SK-N-SH (cell line): ENCODE measurements around the gene ACLY. TPM values are rescaled to one million over a fixed set of nuclear protein-coding genes. Genes with fewer than 3 reads are reported as not detected.

Experiments used
- CTCF ChIA-PET: fragments of 300-600, 350-600 bp; formaldehyde crosslinking; extraction: SDS; loops from one replicate; lab custom pipeline; 2021; lab: Yijun Ruan, JAX
- POLR2A ChIA-PET: fragments of 350-600 bp; sonication (Branson Sonifier 250); formaldehyde crosslinking; extraction: SDS; loops from one replicate; lab custom pipeline; 2020; ENCODE audit warnings: antibody characterized with exemption, inconsistent platforms; lab: Yijun Ruan, JAX
- DNase-seq: peaks from one replicate; pipeline ENCODE4 v3.0.0; 2012
- H2AFZ ChIP-seq: fragments of 200-600 bp; sonication (generic); 2 replicates; pipeline ENCODE4 v1.8.1; 2016; ENCODE audit warnings: antibody characterized with exemption, mild to moderate bottlenecking, low read depth
- H3F3A ChIP-seq: fragments of 200-600 bp; sonication (generic); replicated peaks from 2 replicates; pipeline ENCODE3; 2016; ENCODE audit warnings: antibody characterized with exemption, mild to moderate bottlenecking; ENCODE audit not compliant: insufficient read depth
- H3K27ac ChIP-seq, 2 experiments: fragments of 200-500 bp in 1 of 2; fragments of 200-600 bp in 1 of 2; sonication (Bioruptor generic) in 1 of 2; sonication (generic), shearing (Covaris generic) in 1 of 2; 2 replicates each; pipeline versions ENCODE4 v1.5.1 to v1.6.1; 2014 to 2016; ENCODE audit warnings: low read depth in 2 of 2, inconsistent platforms in 1 of 2, low read length in 1 of 2, mild to moderate bottlenecking in 1 of 2, mixed read lengths in 1 of 2
- H3K27me3 ChIP-seq: fragments of 200-600 bp; sonication (generic), shearing (Covaris generic); 2 replicates; pipeline ENCODE4 v1.6.1; 2016; ENCODE audit warnings: mixed run types; ENCODE audit not compliant: insufficient read depth
- H3K36me3 ChIP-seq, 2 experiments: fragments of 200-500 bp in 1 of 2; fragments of 200-600 bp in 1 of 2; sonication (Bioruptor generic) in 1 of 2; sonication (generic) in 1 of 2; replicated peaks in 1 of 2; 2 replicates each; pipeline versions ENCODE3 to v1.5.1; 2014 to 2016; ENCODE audit warnings: low read length in 1 of 2, mild to moderate bottlenecking in 1 of 2; ENCODE audit not compliant: insufficient read depth in 2 of 2, control insufficient read depth in 1 of 2
- H3K4me1 ChIP-seq, 2 experiments: fragments of 200-500 bp in 1 of 2; fragments of 200-600 bp in 1 of 2; sonication (Bioruptor generic) in 1 of 2; sonication (generic), shearing (Covaris generic) in 1 of 2; 2 replicates each; pipeline versions ENCODE4 v1.5.1 to v1.6.1; 2014 to 2016; ENCODE audit warnings: low read depth in 1 of 2, low read length in 1 of 2, mixed run types in 1 of 2; ENCODE audit not compliant: insufficient read depth in 2 of 2, control insufficient read depth in 1 of 2
- H3K4me2 ChIP-seq: fragments of 200-600 bp; sonication (generic), shearing (Covaris generic); 2 replicates; pipeline ENCODE4 v1.6.1; 2017; ENCODE audit warnings: mixed run types
- H3K4me3 ChIP-seq, 2 experiments: fragments of 200-500 bp in 1 of 2; fragments of 200-600 bp in 1 of 2; sonication (Bioruptor generic) in 1 of 2; sonication (generic), shearing (Covaris generic) in 1 of 2; 2 replicates each; pipeline versions ENCODE4 v1.5.1 to v1.8.1; 2014 to 2016; ENCODE audit warnings: low read depth in 2 of 2, inconsistent platforms in 1 of 2, low read length in 1 of 2, mild to moderate bottlenecking in 1 of 2, mixed read lengths in 1 of 2, moderate library complexity in 1 of 2
- H3K79me2 ChIP-seq: fragments of 200-600 bp; sonication (generic); 2 replicates; pipeline ENCODE4 v1.8.1; 2017; ENCODE audit warnings: mild to moderate bottlenecking; ENCODE audit not compliant: insufficient read depth
- H3K9ac ChIP-seq: fragments of 200-600 bp; sonication (generic); 2 replicates; pipeline ENCODE4 v1.6.1; 2017; ENCODE audit warnings: mixed run types
- H3K9me2 ChIP-seq: fragments of 200-600 bp; sonication (generic); 2 replicates; pipeline ENCODE4 v1.6.1; 2017; ENCODE audit warnings: mixed run types
- H3K9me3 ChIP-seq: fragments of 200-600 bp; sonication (generic); 2 replicates; pipeline ENCODE4 v1.6.1; 2017; ENCODE audit warnings: mixed run types, mild to moderate bottlenecking, moderate library complexity
- H4K20me1 ChIP-seq: fragments of 200-600 bp; sonication (generic); 2 replicates; pipeline ENCODE4 v1.6.1; 2017; ENCODE audit warnings: mild to moderate bottlenecking, mixed run types; ENCODE audit not compliant: insufficient read depth
- CHD2 ChIP-seq: fragments of 150-350 bp; IDR thresholded peaks from 2 replicates; pipeline ENCODE4 v1.6.1; 2018; ENCODE audit warnings: low read length; ENCODE audit not compliant: partially characterized antibody
- CTCF ChIP-seq: fragments of 200-600 bp; sonication (generic); IDR thresholded peaks from 2 replicates; pipeline ENCODE4 v1.6.1; 2017; ENCODE audit warnings: antibody characterized with exemption, mild to moderate bottlenecking, moderate library complexity
- EP300 ChIP-seq, 2 experiments: IDR thresholded peaks; 2 replicates each; pipeline versions ENCODE4 v1.4.0 to v1.6.1; 2012; ENCODE audit warnings: borderline replicate concordance in 1 of 2, low read depth in 1 of 2, low read length in 1 of 2
- FOXJ3 ChIP-seq: sonication (generic); formaldehyde crosslinking; IDR thresholded peaks from 2 replicates; pipeline ENCODE4 v1.5.1; 2020; ENCODE audit warnings: mild to moderate bottlenecking, missing genetic modification reagents
- FOXM1 ChIP-seq: IDR thresholded peaks from 2 replicates; pipeline ENCODE4 v1.4.0; 2012; ENCODE audit warnings: low read depth, mild to moderate bottlenecking
- GABPA ChIP-seq: IDR thresholded peaks from 2 replicates; pipeline ENCODE4 v1.4.0; 2012; ENCODE audit warnings: low read depth, mild to moderate bottlenecking
- GATA2 ChIP-seq: sonication (generic); formaldehyde crosslinking; IDR thresholded peaks from 2 replicates; pipeline ENCODE4 v1.5.0; 2020; ENCODE audit warnings: mild to moderate bottlenecking, missing genetic modification reagents
- JUND ChIP-seq: IDR thresholded peaks from 2 replicates; pipeline ENCODE4 v1.4.0; 2012
- MAX ChIP-seq: IDR thresholded peaks from 2 replicates; pipeline ENCODE4 v1.4.0; 2012; ENCODE audit warnings: low read depth
- MXI1 ChIP-seq: IDR thresholded peaks from 2 replicates; pipeline ENCODE4 v1.6.1; 2012; ENCODE audit warnings: mild to moderate bottlenecking, low read depth, low read length, improper control_type of control experiment
- NFIC ChIP-seq: IDR thresholded peaks from 2 replicates; pipeline ENCODE4 v1.4.0; 2012; ENCODE audit warnings: borderline replicate concordance
- NRF1 ChIP-seq: IDR thresholded peaks from 2 replicates; pipeline ENCODE4 v1.6.1; 2012; ENCODE audit warnings: low read depth, mild to moderate bottlenecking, low read length
- POLR2AphosphoS5 ChIP-seq: IDR thresholded peaks from 2 replicates; pipeline ENCODE4 v1.6.1; 2012; ENCODE audit warnings: low read depth, low read length
- RAD21 ChIP-seq: IDR thresholded peaks from 2 replicates; pipeline ENCODE4 v1.6.1; 2012; ENCODE audit warnings: mild to moderate bottlenecking, low read length
- RCOR1 ChIP-seq: fragments of 150-350 bp; IDR thresholded peaks from 2 replicates; pipeline ENCODE4 v1.6.1; 2017; ENCODE audit warnings: antibody characterized with exemption, low read length
- SIN3A ChIP-seq: IDR thresholded peaks from 2 replicates; pipeline ENCODE4 v1.6.1; 2012; ENCODE audit warnings: low read depth, mild to moderate bottlenecking, low read length, moderate library complexity, borderline replicate concordance
- SMC3 ChIP-seq: IDR thresholded peaks from 2 replicates; pipeline ENCODE4 v1.6.1; 2012; ENCODE audit warnings: low read depth, low read length, improper control_type of control experiment
- TCF12 ChIP-seq: IDR thresholded peaks from 2 replicates; pipeline ENCODE4 v1.4.0; 2012
- ZBTB33 ChIP-seq: IDR thresholded peaks from 2 replicates; pipeline ENCODE4 v1.4.0; 2012; ENCODE audit warnings: low read depth, borderline replicate concordance
- WGBS: methylation state at CpG from one replicate; pipeline ENCODE4 v1.1.6; 2017; ENCODE audit warnings: low lambda C conversion rate; 5-methylcytosine and 5-hydroxymethylcytosine counted together
- polyA plus RNA-seq, 3 experiments: library from polyadenylated mRNA; depleted of rRNA; stranded (reverse); fragments of >200 nt; gene quantifications; 2 replicates each; pipeline ENCODE4 v1.2.3, GENCODE V29; 2012

ACLY gene
- polyA plus RNA-seq, 1 of the 3 experiments (the other 2 are of a cell fraction) = 163 TPM

- H3K4me2 ChIP-seq = peak overlapping the region; percentile 84; the same call in 1 of the 2 replicates
- POLR2A ChIA-PET = interaction anchor here (0.6 to 3.3 kb wide), 6 partner anchors 10 to 313 kb away, joined by 4 to 17 read pairs (median 4); partner anchors contain the start of genes ACLY, KLHL11 and ODAD4
- WGBS = 57% methylated on average over 11 of the region's 14 CpGs
These were observed 10.9 kb downstream of the ACLY start for GRCh38 chr17:41907633-41908539.

GRCh38 chr17:41907185-41907556 is 11.6 kb downstream of the ACLY start:
- Histone ChIP-seq H3F3A (peaks cover 48% of the 10 kb centered on the region), H3K9me3 (no peaks in the 10 kb centered on the region), H3K9ac (peak overlapping the region; percentile 55), H3K4me1 (peaks cover 38 to 57% of the 10 kb centered on the region in 2 experiments), H4K20me1 (peaks cover 18% of the 10 kb centered on the region), H3K36me3 (peaks cover 58 to 67% of the 10 kb centered on the region in 2 experiments), H3K9me2 (no peaks in the 10 kb centered on the region), H2AFZ (no peak overlapping the region), H3K4me3 (no peak overlapping the region), H3K27me3 (no peaks in the 10 kb centered on the region), H3K27ac (peak overlapping the region; percentile 85 to 97), H3K79me2 (peaks cover 54% of the 10 kb centered on the region), H3K4me2 (peak overlapping the region; percentile 84)
- WGBS = 7% methylated on average over 8 of the region's 8 CpGs
- CTCF ChIA-PET = interaction anchor here (0.9 to 3.4 kb wide), 3 partner anchors 11 to 58 kb away, joined by 4 to 21 read pairs (median 6); partner anchors contain the start of gene ACLY
- no peak for DNase-seq
- POLR2A ChIA-PET = interaction anchor here (0.6 to 3.3 kb wide), 5 partner anchors 11 to 314 kb away, joined by 4 to 17 read pairs (median 5); partner anchors contain the start of genes ACLY and ODAD4
- TF ChIP-seq CTCF (no peak), GABPA (no peak), POLR2AphosphoS5 (peak; percentile 38; the same call in 1 of the 2 replicates), MAX (peak; percentile 64), GATA2 (no peak), JUND (peak; percentile 90), ZBTB33 (peak; percentile 56; the same call in 1 of the 2 replicates), MXI1 (no peak), NRF1 (no peak), SIN3A (0 out of 2 replicates have a peak, but pooled peaks have one; percentile 59), NFIC (peak; percentile 94), FOXM1 (peak; percentile 69; the same call in 1 of the 2 replicates), SMC3 (no peak), TCF12 (peak; percentile 79)

More at GRCh38 chr17:41907633-41908539, 10.9 kb downstream of the ACLY start:
- Histone ChIP-seq H3K9me3 (no peaks in the 10 kb centered on the region), H3K27me3 (no peaks in the 10 kb centered on the region), H3F3A (peaks cover 50% of the 10 kb centered on the region), H3K4me1 (peaks cover 38 to 57% of the 10 kb centered on the region in 2 experiments), H3K27ac (peak overlapping the region; percentile 85 to 97), H2AFZ (no peak overlapping the region), H3K9ac (no peak overlapping the region), H3K4me3 (no peak overlapping the region), H3K9me2 (no peaks in the 10 kb centered on the region), H4K20me1 (peaks cover 21% of the 10 kb centered on the region), H3K79me2 (peaks cover 56% of the 10 kb centered on the region), H3K36me3 (peaks cover 59 to 68% of the 10 kb centered on the region in 2 experiments)
- TF ChIP-seq MXI1 (peak; percentile 76), MAX (no peak), EP300 (IDR thresholded peaks at IDR 0.05; ENCODE audit: borderline replicate concordance in 1 of 2, low read depth in 1 of 2, low read length in 1 of 2) (peak in 1 of 2 experiments; percentile 88; a peak in 2 of 4 replicates), CHD2 (peak; percentile 63), RCOR1 (peak; percentile 82; the same call in 1 of the 2 replicates), RAD21 (no peak), FOXJ3 (CRISPR knock-in tag) (peak; percentile 91)
- peak; percentile 84 for DNase-seq
- CTCF ChIA-PET = interaction anchor here (0.7 to 3.4 kb wide), 8 partner anchors 10 to 1343 kb away, joined by 3 to 21 read pairs (median 4); partner anchors contain the start of genes ACLY and JUP
